HG02798 (cell line): ENCODE results near the gene ASIC4.

Source experiments
- ATAC-seq: cut with Tn5 transposase; IDR thresholded peaks from one replicate; pipeline ENCODE4 v1.9.1; 2021; ENCODE audit warnings: mild to moderate bottlenecking; ENCODE audit not compliant: unreplicated experiment, poor library complexity

ASIC4 gene

GRCh38 chr2:219513787-219514186, 495 bp upstream of the ASIC4 start:
- ATAC-seq: no peak

- no peak for ATAC-seq
These were observed 554 bp downstream of the ASIC4 start for GRCh38 chr2:219514836-219515235.

- ATAC-seq: no peak
These were observed 1.8 kb downstream of the ASIC4 start for GRCh38 chr2:219515874-219516629.

GRCh38 chr2:219516888-219517287, 2.6 kb downstream of the ASIC4 start:
- ATAC-seq: no peak

GRCh38 chr2:219517954-219518778, 3.9 kb downstream of the ASIC4 start:
- ATAC-seq: no peak

- no peak for ATAC-seq
These were observed 5.2 kb downstream of the ASIC4 start for GRCh38 chr2:219519526-219519916.

- no peak for ATAC-seq
These were observed 5.8 kb downstream of the ASIC4 start for GRCh38 chr2:219520079-219520478.

GRCh38 chr2:219521066-219521880, 7.0 kb downstream of the ASIC4 start:
- ATAC-seq: no peak

GRCh38 chr2:219522111-219523030, 8.1 kb downstream of the ASIC4 start:
- ATAC-seq: no peak

- ATAC-seq: no peak
These were observed 8.9 kb downstream of the ASIC4 start for GRCh38 chr2:219523031-219523671.

GRCh38 chr2:219524817-219525216, 10.5 kb downstream of the ASIC4 start:
- ATAC-seq: no peak

GRCh38 chr2:219525533-219526232, 11.4 kb downstream of the ASIC4 start:
- ATAC-seq: no peak

GRCh38 chr2:219526320-219527075, 12.2 kb downstream of the ASIC4 start:
- ATAC-seq: no peak

GRCh38 chr2:219527076-219527394, 12.8 kb downstream of the ASIC4 start:
- ATAC-seq: no peak

GRCh38 chr2:219527472-219527871, 13.2 kb downstream of the ASIC4 start:
- no peak for ATAC-seq

- ATAC-seq: peak; percentile 83
These were observed 16.0 kb downstream of the ASIC4 start for GRCh38 chr2:219530048-219530963.
